OCI-LY7 (cell line): ENCODE data around the gene PSME3.

Source experiments
- CTCF ChIP-seq: fragments of 200-600 bp; sonication (generic); conservative IDR thresholded peaks from 2 replicates; pipeline ENCODE4 v1.5.1; 2014; ENCODE audit warnings: mild to moderate bottlenecking, antibody characterized with exemption, low read length, moderate library complexity, mixed read lengths
- EZH2phosphoT487 ChIP-seq: fragments of 200-600 bp; sonication (generic); IDR thresholded peaks from 2 replicates; pipeline ENCODE4 v1.6.1; 2018; ENCODE audit warnings: low read depth, borderline replicate concordance, mild to moderate bottlenecking, mixed run types, antibody characterized with exemption, low read length, moderate library complexity, mixed read lengths

- TF ChIP-seq CTCF: no peak
- no peak for TF ChIP-seq EZH2phosphoT487
Measured at GRCh38 chr17:42868338-42868737, 35.1 kb downstream of the PSME3 start.
